Body of pancreas (tissue), 4 donors: ENCODE data around the gene SERPINH1.

Source experiments
- CTCF ChIP-seq, 7 experiments: fragments of 450-650 bp in 4 of 7; fragments of 200-600 bp in 3 of 7; sonication (generic) in 3 of 7; IDR thresholded peaks; one replicate each; pipeline ENCODE4 v1.5.1; 2016 to 2019; ENCODE audit warnings: antibody characterized with exemption in 7 of 7
- POLR2A ChIP-seq, 3 donors: fragments of 450-650 bp; IDR thresholded peaks; one replicate each; pipeline ENCODE4 v1.6.1; 2016; ENCODE audit warnings: antibody characterized with exemption in 3 of 3, mild to moderate bottlenecking in 2 of 3

- TF ChIP-seq CTCF (IDR thresholded peaks at IDR 0.05) = no peak
- TF ChIP-seq POLR2A (IDR thresholded peaks at IDR 0.05) = no peak
These were observed 13.3 kb upstream of the SERPINH1 start for GRCh38 chr11:75548595-75549272.
